Type B pancreatic cell (in vitro differentiated cells): Measurements from ENCODE around the gene RARB. TPM values are rescaled to one million over a fixed set of nuclear protein-coding genes. Genes with fewer than 3 reads are reported as not detected.

Source experiments
- DNase-seq: peaks from one replicate; pipeline ENCODE4 v3.0.0; 2021; ENCODE audit warnings: mixed read lengths; ENCODE audit not compliant: unreplicated experiment; ENCODE audit errors: extremely low spot score
- H3K27ac Mint-ChIP-seq: 2 replicates; pipeline ENCODE4 v1.8.0; 2021; ENCODE audit warnings: mild to moderate bottlenecking, mixed read lengths
- H3K27me3 Mint-ChIP-seq: 2 replicates; pipeline ENCODE4 v1.8.0; 2021; ENCODE audit warnings: mixed read lengths
- H3K36me3 Mint-ChIP-seq: 2 replicates; pipeline ENCODE4 v1.8.0; 2021; ENCODE audit warnings: mixed read lengths
- H3K4me1 Mint-ChIP-seq: one replicate; pipeline ENCODE4 v1.8.0; 2021; ENCODE audit warnings: mixed read lengths; ENCODE audit not compliant: unreplicated experiment
- H3K4me3 Mint-ChIP-seq: 2 replicates; pipeline ENCODE4 v1.8.0; 2021; ENCODE audit warnings: mild to moderate bottlenecking, mixed read lengths
- H3K9me3 Mint-ChIP-seq: 2 replicates; pipeline ENCODE4 v1.8.0; 2021; ENCODE audit warnings: mixed read lengths
- CTCF ChIP-seq: fragments of 200-600 bp; sonication (generic); conservative IDR thresholded peaks from 2 replicates; pipeline ENCODE4 v1.5.0; 2021; ENCODE audit warnings: antibody characterized with exemption, mild to moderate bottlenecking
- total RNA-seq: library from RNA; stranded (reverse); gene quantifications from 2 replicates; pipeline ENCODE4 v1.2.1, GENCODE V29; 2021; ENCODE audit warnings: low replicate concordance

RARB gene
- total RNA-seq, 1 donor from 2014 or later = 28.2 TPM

DNA sequence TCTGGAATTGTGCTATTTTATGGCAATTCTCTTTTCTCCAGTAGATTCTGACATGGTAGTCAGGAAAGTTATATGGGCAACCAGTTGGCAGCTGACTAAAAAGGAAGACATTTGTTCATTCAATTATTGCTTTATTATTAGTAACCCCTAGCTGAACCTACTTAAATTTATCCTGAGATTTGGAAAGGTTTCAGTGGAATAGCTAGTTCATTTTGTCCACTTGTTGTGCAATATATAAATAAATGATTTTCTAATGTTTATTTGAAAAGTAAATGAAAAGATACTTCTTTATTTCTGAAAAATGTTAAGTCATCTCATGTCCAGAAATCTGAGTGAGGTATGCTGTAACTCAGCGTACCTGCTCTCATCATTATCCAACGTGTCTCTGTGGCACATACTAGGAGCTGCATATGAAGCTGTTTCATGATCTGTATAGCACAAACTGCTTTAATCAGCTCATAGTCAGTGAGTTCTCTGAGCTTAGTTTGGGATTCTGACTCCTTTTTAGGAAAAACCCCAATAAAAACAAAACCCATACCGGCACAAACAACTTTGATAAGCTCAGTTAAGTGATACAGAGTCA is 35.9 kb downstream of the RARB start:
- no peak for DNase-seq
- H3K36me3 Mint-ChIP-seq = peaks cover 21% of the 10 kb centered on the region
- no peak overlapping the region for H3K27ac Mint-ChIP-seq
- no peak overlapping the region for H3K4me3 Mint-ChIP-seq
- no peaks in the 10 kb centered on the region for H3K9me3 Mint-ChIP-seq
- TF ChIP-seq CTCF = no peak
- H3K4me1 Mint-ChIP-seq = peaks cover 20% of the 10 kb centered on the region
- no peaks in the 10 kb centered on the region for H3K27me3 Mint-ChIP-seq

- peaks cover 17% of the 10 kb centered on the region for H3K36me3 Mint-ChIP-seq
- no peak for TF ChIP-seq CTCF
- H3K27ac Mint-ChIP-seq = no peak overlapping the region
- no peak overlapping the region for H3K4me3 Mint-ChIP-seq
- no peak for DNase-seq
- peaks cover 31% of the 10 kb centered on the region for H3K4me1 Mint-ChIP-seq
- no peaks in the 10 kb centered on the region for H3K9me3 Mint-ChIP-seq
- H3K27me3 Mint-ChIP-seq = no peaks in the 10 kb centered on the region
Measured at GRCh38 chr3:25465266-25465860, 37.3 kb downstream of the RARB start.

- no peak for DNase-seq
- peak; percentile 68 for TF ChIP-seq CTCF
- no peaks in the 10 kb centered on the region for H3K27me3 Mint-ChIP-seq
- H3K4me1 Mint-ChIP-seq = peaks cover 49% of the 10 kb centered on the region
- peak overlapping the region; percentile 59 for H3K4me3 Mint-ChIP-seq
- H3K9me3 Mint-ChIP-seq = no peaks in the 10 kb centered on the region
- peak overlapping the region; percentile 34 for H3K27ac Mint-ChIP-seq
- H3K36me3 Mint-ChIP-seq = no peaks in the 10 kb centered on the region
Measured at GRCh38 chr3:25468866-25469319, 40.8 kb downstream of the RARB start.

- Mint-ChIP-seq H3K36me3 (no peaks in the 10 kb centered on the region), H3K4me3 (no peak overlapping the region), H3K27ac (no peak overlapping the region), H3K27me3 (no peaks in the 10 kb centered on the region), H3K9me3 (no peaks in the 10 kb centered on the region), H3K4me1 (peaks cover 54% of the 10 kb centered on the region)
- DNase-seq = no peak
- TF ChIP-seq CTCF = no peak
Measured at GRCh38 chr3:25469558-25469957, 41.5 kb downstream of the RARB start.

GRCh38 chr3:25471081-25471768 is 43.2 kb downstream of the RARB start:
- Mint-ChIP-seq H3K9me3 (no peaks in the 10 kb centered on the region), H3K4me3 (no peak overlapping the region), H3K4me1 (peaks cover 54% of the 10 kb centered on the region), H3K27ac (no peak overlapping the region), H3K27me3 (no peaks in the 10 kb centered on the region), H3K36me3 (no peaks in the 10 kb centered on the region)
- TF ChIP-seq CTCF = no peak
- no peak for DNase-seq
